ENCODE measurements around the gene MLKL. TPM values are rescaled to one million over a fixed set of nuclear protein-coding genes. Genes with fewer than 3 reads are reported as not detected.

The MLKL gene
- 10 to 100 TPM in 2 of 4 donors, 1 to 10 TPM in 2; 6.4 to 15.5 (median 10.8) TPM for total RNA-seq

GRCh38 chr16:74700438-74701225, at the start of gene MLKL:
TSS of gene MLKL (minus strand) at chr16:74700862. CDS start at chr16:74695757, 5,105 bp downstream.
- H3K36me3 ChIP-seq, result no peaks in the 10 kb centered on the region
- peak; percentile 77 for ATAC-seq
- 3 to 22% methylated on average over 4 to 7 of the region's 35 CpGs for WGBS, 2 donors (ENCODE audit: low coverage in 1 of 2)

DNA sequence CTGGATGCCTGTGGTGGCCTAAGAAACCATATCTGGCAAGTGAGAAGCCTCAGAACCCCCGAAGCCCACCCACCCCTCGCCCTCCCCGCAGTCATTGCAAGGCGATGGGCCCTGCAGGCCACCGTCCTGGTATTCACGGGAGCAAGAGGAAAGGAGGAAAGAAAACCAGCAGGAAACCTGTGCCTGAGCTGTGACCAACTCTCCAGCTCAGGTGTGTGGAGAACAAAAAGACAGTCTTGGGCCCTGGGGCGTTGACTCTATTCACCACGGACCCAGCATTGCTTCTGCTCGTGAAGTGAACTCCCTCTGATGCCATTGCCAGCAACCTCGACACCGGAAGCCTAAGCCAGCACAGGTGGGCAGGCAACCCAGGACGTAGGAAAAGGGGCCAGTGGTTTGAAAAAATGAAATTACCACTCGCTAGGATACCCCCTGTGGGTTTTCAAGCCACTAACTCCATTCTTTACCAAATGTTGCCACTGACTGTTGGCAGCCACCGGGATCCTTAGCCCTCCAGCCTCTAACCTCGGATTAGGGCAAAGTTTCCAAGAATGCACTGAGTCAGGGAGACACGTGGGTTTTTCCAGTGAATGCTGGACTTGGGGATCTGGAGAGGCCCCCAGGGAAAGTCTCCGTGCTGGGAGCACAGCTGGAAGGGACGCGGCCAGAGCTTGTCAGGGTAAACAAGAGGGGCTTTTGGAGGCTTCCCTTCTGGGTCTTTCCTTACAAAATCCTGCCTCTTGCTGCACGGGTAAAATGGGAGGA, 48.8 kb upstream of the MLKL start:
- WGBS, 2 donors (ENCODE audit: low coverage in 1 of 2), result 16 to 52% methylated on average over 5 to 8 of the region's 20 CpGs
- ATAC-seq, result no peak
- peaks cover 15% of the 10 kb centered on the region for H3K27me3 ChIP-seq
- TF ChIP-seq POLR2A (IDR thresholded peaks at IDR 0.05), result no peak
- no peak for TF ChIP-seq CTCF (IDR thresholded peaks at IDR 0.05)
- no peak for TF ChIP-seq POLR2AphosphoS5 (IDR thresholded peaks at IDR 0.05)
- TF ChIP-seq EP300 (IDR thresholded peaks at IDR 0.05), result no peak
- H3K27ac ChIP-seq, result peak overlapping the region in 3 of 4 donors; percentile 24 to 53 (median 51)
- H3K9me3 ChIP-seq, result no peaks in the 10 kb centered on the region
- no peak overlapping the region for H3K4me3 ChIP-seq
- H3K4me1 ChIP-seq, result no peaks in the 10 kb centered on the region
- no peaks in the 10 kb centered on the region for H3K36me3 ChIP-seq

More at GRCh38 chr16:74700438-74701225, at the start of gene MLKL:
- TF ChIP-seq POLR2AphosphoS5 (IDR thresholded peaks at IDR 0.05) (peak; percentile 43), CTCF (IDR thresholded peaks at IDR 0.05) (peak in 1 of 4 experiments; percentile 28), POLR2A (IDR thresholded peaks at IDR 0.05) (peak; percentile 23 to 30), EP300 (IDR thresholded peaks at IDR 0.05) (no peak)
- Histone ChIP-seq H3K27ac (peak within 1 kb of the TSS; percentile 51 to 84 (median 82)), H3K4me3 (peak within 1 kb of the TSS; percentile 60 to 72), H3K4me1 (peaks cover 0 to 48% (median 4%) of the 10 kb centered on the region in 3 donors), H3K9me3 (no peaks in the 10 kb centered on the region), H3K27me3 (no peaks in the 10 kb centered on the region)

DNA sequence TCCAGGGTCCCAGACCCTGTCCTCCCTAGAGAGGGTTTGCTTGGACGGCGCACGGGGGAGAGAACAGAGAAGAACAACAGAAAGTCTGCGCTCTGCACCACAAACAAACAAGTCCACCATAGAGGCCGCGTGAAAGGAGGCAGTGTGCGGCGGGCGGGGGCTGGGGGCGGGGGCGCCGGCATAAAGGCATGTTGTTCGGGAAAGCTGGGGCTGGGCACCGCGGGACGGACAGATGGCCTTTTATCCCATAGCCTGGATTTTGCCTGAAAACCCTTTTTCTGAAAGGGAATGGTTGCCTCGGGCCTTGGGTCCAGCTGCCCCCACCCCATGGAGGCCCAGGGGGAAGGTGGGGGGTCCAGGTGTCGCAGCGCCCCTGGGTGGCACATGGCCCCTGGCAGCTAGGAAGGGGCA, 48.0 kb upstream of the MLKL start:
- Histone ChIP-seq H3K9me3 (no peaks in the 10 kb centered on the region), H3K4me1 (peaks cover 0 to 8% (median 0%) of the 10 kb centered on the region in 3 donors), H3K27ac (peak overlapping the region in 3 of 4 donors; percentile 43 to 53 (median 51)), H3K27me3 (peaks cover 13% of the 10 kb centered on the region), H3K4me3 (no peak overlapping the region), H3K36me3 (no peaks in the 10 kb centered on the region)
- WGBS, 2 donors (ENCODE audit: low coverage in 1 of 2), result no CpG with 5 or more reads among the region's 19 CpGs
- no peak for ATAC-seq
- TF ChIP-seq POLR2A (IDR thresholded peaks at IDR 0.05), result no peak
- TF ChIP-seq CTCF (IDR thresholded peaks at IDR 0.05), result no peak
- TF ChIP-seq POLR2AphosphoS5 (IDR thresholded peaks at IDR 0.05), result no peak
- TF ChIP-seq EP300 (IDR thresholded peaks at IDR 0.05), result no peak

DNA sequence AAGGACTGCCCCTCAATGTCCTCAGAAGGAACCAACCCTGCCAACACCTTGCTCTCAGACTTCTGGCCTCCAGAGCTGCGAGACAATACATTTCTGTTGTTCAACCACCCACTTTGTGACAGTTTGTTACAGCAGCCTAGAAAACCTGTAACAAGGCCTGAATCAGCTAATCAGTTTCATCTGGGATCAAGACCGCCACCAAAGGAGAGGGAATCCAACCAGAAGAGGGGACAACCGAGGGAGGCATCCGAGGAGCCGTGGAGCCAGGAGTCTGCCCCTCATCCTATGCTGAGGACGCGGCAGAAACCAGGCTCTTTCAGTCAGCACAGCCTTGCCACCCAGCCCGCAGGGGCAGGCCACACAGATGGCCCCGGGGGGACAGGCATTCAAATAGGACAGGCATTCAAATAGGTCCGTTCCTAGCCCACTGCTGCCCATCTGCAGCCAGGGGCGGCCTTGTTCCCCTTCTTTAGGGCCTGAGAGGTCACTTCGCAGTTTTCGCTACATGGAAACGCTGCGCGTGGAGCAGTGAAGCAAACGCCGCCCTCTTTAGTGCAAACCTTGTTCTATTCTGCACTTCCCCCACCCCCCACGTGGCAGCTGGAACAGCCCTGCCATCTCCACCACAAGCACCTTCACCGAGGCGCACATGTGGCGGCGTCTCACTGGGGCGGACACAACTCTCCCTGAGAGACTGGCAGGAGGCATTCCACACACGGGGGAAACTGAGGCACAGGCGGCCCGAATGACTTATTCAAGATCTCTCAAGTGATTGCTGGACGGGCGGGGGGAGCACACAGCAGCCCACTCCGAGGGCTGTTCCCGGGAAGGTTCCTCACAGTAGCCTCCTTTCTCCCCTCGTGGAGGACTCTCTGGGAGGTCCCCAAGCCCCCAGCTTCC, 47.3 kb upstream of the MLKL start:
- Histone ChIP-seq H3K27ac (peak overlapping the region in 3 of 4 donors; percentile 43 to 53 (median 51)), H3K9me3 (no peaks in the 10 kb centered on the region), H3K27me3 (peaks cover 11% of the 10 kb centered on the region), H3K4me1 (peaks cover 0 to 13% (median 0%) of the 10 kb centered on the region in 3 donors), H3K4me3 (no peak overlapping the region), H3K36me3 (no peaks in the 10 kb centered on the region)
- ATAC-seq, result no peak
- TF ChIP-seq POLR2A (IDR thresholded peaks at IDR 0.05), result no peak
- TF ChIP-seq POLR2AphosphoS5 (IDR thresholded peaks at IDR 0.05), result no peak
- TF ChIP-seq CTCF (IDR thresholded peaks at IDR 0.05), result no peak
- no peak for TF ChIP-seq EP300 (IDR thresholded peaks at IDR 0.05)
- WGBS, 2 donors (ENCODE audit: low coverage in 1 of 2), result 57 to 76% methylated on average over 5 to 9 of the region's 32 CpGs
